ENCODE data around the gene CASZ1.

GRCh38 chr1:10606064-10606463, 190.4 kb downstream of the CASZ1 start:
- TF ChIP-seq CTCF (IDR thresholded peaks at IDR 0.05), result no peak
- no peak for TF ChIP-seq POLR2A (IDR thresholded peaks at IDR 0.05)

All from testis (tissue), 2 donors.